Keratinocyte (primary cell): ENCODE results near the gene CRADD.

Source experiments
- EZH2 ChIP-seq: IDR thresholded peaks from one replicate; pipeline ENCODE4 v1.6.1; 2012; ENCODE audit warnings: inconsistent platforms, mild to moderate bottlenecking, low read length, moderate library complexity
- TF ChIP-seq, protein P1 (sequence below), 3 experiments: IDR thresholded peaks in 1 of 3; conservative IDR thresholded peaks in 1 of 3; optimal IDR thresholded peaks in 1 of 3; 2 replicates in 2 of 3; 3 replicates in 1 of 3; pipeline versions ENCODE3 to v1.5.1; 2011; ENCODE audit warnings: low read length in 3 of 3, mild to moderate bottlenecking in 3 of 3, moderate library complexity in 2 of 3, control low read depth in 1 of 3, inconsistent platforms in 1 of 3; ENCODE audit not compliant: insufficient read depth in 2 of 3; ENCODE audit errors: extremely low read depth in 1 of 3

- TF ChIP-seq, protein P1, sequence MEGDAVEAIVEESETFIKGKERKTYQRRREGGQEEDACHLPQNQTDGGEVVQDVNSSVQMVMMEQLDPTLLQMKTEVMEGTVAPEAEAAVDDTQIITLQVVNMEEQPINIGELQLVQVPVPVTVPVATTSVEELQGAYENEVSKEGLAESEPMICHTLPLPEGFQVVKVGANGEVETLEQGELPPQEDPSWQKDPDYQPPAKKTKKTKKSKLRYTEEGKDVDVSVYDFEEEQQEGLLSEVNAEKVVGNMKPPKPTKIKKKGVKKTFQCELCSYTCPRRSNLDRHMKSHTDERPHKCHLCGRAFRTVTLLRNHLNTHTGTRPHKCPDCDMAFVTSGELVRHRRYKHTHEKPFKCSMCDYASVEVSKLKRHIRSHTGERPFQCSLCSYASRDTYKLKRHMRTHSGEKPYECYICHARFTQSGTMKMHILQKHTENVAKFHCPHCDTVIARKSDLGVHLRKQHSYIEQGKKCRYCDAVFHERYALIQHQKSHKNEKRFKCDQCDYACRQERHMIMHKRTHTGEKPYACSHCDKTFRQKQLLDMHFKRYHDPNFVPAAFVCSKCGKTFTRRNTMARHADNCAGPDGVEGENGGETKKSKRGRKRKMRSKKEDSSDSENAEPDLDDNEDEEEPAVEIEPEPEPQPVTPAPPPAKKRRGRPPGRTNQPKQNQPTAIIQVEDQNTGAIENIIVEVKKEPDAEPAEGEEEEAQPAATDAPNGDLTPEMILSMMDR (optimal IDR thresholded peaks at IDR 0.05 in 1 of 3, IDR thresholded peaks at IDR 0.05 in 1 of 3, conservative IDR thresholded peaks at IDR 0.05 in 1 of 3; ENCODE audit: extremely low read depth in 1 of 3, insufficient read depth in 2 of 3, low read length in 3 of 3): no peak
- TF ChIP-seq EZH2: no peak
Observed at GRCh38 chr12:93759512-93760081, 82.4 kb downstream of the CRADD start.
